Measurements from ENCODE around the gene CDA.

GRCh38 chr1:20540281-20540680 is 48.6 kb upstream of the CDA start:
- TF ChIP-seq CTCF (IDR thresholded peaks at IDR 0.05; ENCODE audit: insufficient read depth, low read depth, low read length) (no peak), EZH2 (IDR thresholded peaks at IDR 0.05; ENCODE audit: insufficient read depth, low read length) (no peak)
